WTC11 (cell line): ENCODE results near the gene MICAL2. TPM values are rescaled to one million over a fixed set of nuclear protein-coding genes. Genes with fewer than 3 reads are reported as not detected.

ENCODE experiments used
- ATAC-seq: fragments of 200-7000 bp; cut with Tn5 transposase; 2 replicates; pipeline ENCODE4 v1.10.0; 2021; ENCODE audit warnings: mild to moderate bottlenecking, moderate library complexity
- CTCF ChIA-PET: fragments of 300-600 bp; sonication (Branson Sonifier 250); formaldehyde crosslinking; loops from one replicate; lab custom pipeline; 2021; ENCODE audit warnings: antibody characterized with exemption; lab: Charles Lee
- POLR2A ChIA-PET: fragments of 350-600 bp; sonication (Branson Sonifier 250); formaldehyde crosslinking; loops from one replicate; lab custom pipeline; 2021; ENCODE audit warnings: antibody characterized with exemption; lab: Charles Lee
- DNase-seq: peaks from one replicate; pipeline ENCODE4 v3.0.0; 2021; ENCODE audit warnings: low spot score
- H3K27ac Mint-ChIP-seq: 2 replicates; pipeline ENCODE4 v1.8.0; 2021; ENCODE audit warnings: mixed read lengths
- H3K27me3 Mint-ChIP-seq: 2 replicates; pipeline ENCODE4 v1.8.0; 2021; ENCODE audit warnings: low read depth, mild to moderate bottlenecking, moderate library complexity, mixed read lengths
- H3K36me3 Mint-ChIP-seq: 2 replicates; pipeline ENCODE4 v1.8.0; 2021; ENCODE audit warnings: mixed read lengths
- H3K4me1 Mint-ChIP-seq: 2 replicates; pipeline ENCODE4 v1.8.0; 2022; ENCODE audit warnings: mixed read lengths
- H3K4me3 Mint-ChIP-seq: 2 replicates; pipeline ENCODE4 v1.8.0; 2021; ENCODE audit warnings: mild to moderate bottlenecking, moderate library complexity, mixed read lengths
- H3K9me3 Mint-ChIP-seq: 2 replicates; pipeline ENCODE4 v1.8.0; 2021; ENCODE audit warnings: mixed read lengths
- AFF4 ChIP-seq: sonication (generic); formaldehyde crosslinking; IDR thresholded peaks from 2 replicates; pipeline ENCODE4 v1.8.1; 2023; ENCODE audit warnings: mild to moderate bottlenecking, missing genetic modification reagents, borderline replicate concordance
- CREM ChIP-seq: sonication (generic); formaldehyde crosslinking; IDR thresholded peaks from 2 replicates; pipeline ENCODE4 v1.8.1; 2022; ENCODE audit warnings: mild to moderate bottlenecking, missing genetic modification reagents, moderate library complexity
- JUN ChIP-seq: sonication (generic); formaldehyde crosslinking; IDR thresholded peaks from 2 replicates; pipeline ENCODE4 v1.8.0; 2023; ENCODE audit warnings: mild to moderate bottlenecking, missing genetic modification reagents
- KAT7 ChIP-seq: sonication (generic); formaldehyde crosslinking; IDR thresholded peaks from 2 replicates; pipeline ENCODE4 v1.8.1; 2023; ENCODE audit warnings: missing genetic modification reagents, mild to moderate bottlenecking, borderline replicate concordance
- MXD4 ChIP-seq: fragments of 250-450 bp; sonication (Bioruptor Pico); IDR thresholded peaks from 2 replicates; pipeline ENCODE4 v1.8.0; 2021; ENCODE audit warnings: mild to moderate bottlenecking, moderate library complexity, borderline replicate concordance
- NFATC4 ChIP-seq: fragments of 250-450 bp; sonication (Bioruptor Pico); IDR thresholded peaks from 2 replicates; pipeline ENCODE4 v1.9.0; 2021; ENCODE audit warnings: mild to moderate bottlenecking
- SMAD3 ChIP-seq: sonication (generic); formaldehyde crosslinking; IDR thresholded peaks from 2 replicates; pipeline ENCODE4 v1.8.0; 2022; ENCODE audit warnings: missing genetic modification reagents, mild to moderate bottlenecking, borderline replicate concordance
- USF2 ChIP-seq: sonication (generic); formaldehyde crosslinking; IDR thresholded peaks from 2 replicates; pipeline ENCODE4 v1.8.1; 2023; ENCODE audit warnings: mild to moderate bottlenecking, missing genetic modification reagents, moderate library complexity
- ZBTB21 ChIP-seq: sonication (generic); formaldehyde crosslinking; IDR thresholded peaks from 2 replicates; pipeline ENCODE4 v1.8.1; 2023; ENCODE audit warnings: mild to moderate bottlenecking, missing genetic modification reagents, borderline replicate concordance
- ZNF138 ChIP-seq: sonication (generic); formaldehyde crosslinking; conservative IDR thresholded peaks from 2 replicates; pipeline ENCODE4 v1.8.1; 2022; ENCODE audit warnings: mild to moderate bottlenecking, moderate library complexity, missing genetic modification reagents
- ZNF512 ChIP-seq: sonication (generic); formaldehyde crosslinking; IDR thresholded peaks from 2 replicates; pipeline ENCODE4 v1.8.1; 2022; ENCODE audit warnings: missing genetic modification reagents, borderline replicate concordance
- ZNF532 ChIP-seq: fragments of 250-450 bp; sonication (Bioruptor Pico); IDR thresholded peaks from 2 replicates; pipeline ENCODE4 v1.9.0; 2021; ENCODE audit warnings: mild to moderate bottlenecking, borderline replicate concordance
- ZSCAN18 ChIP-seq: fragments of 250-450 bp; sonication (Bioruptor Pico); IDR thresholded peaks from 2 replicates; pipeline ENCODE4 v2.1.2; 2022; ENCODE audit warnings: mild to moderate bottlenecking, moderate library complexity
- total RNA-seq: library from RNA; stranded (reverse); gene quantifications from 3 replicates; pipeline ENCODE4 v1.2.3, GENCODE V29; 2021

The MICAL2 gene
- total RNA-seq, 1 experiment from 2014 or later, result 3.1 TPM

GRCh38 chr11:12189543-12190235 lies 79.3 kb downstream of the MICAL2 start (continued):
- TF ChIP-seq AFF4 (no peak), KAT7 (CRISPR knock-in tag) (no peak), ZNF512 (CRISPR knock-in tag) (no peak), MXD4 (no peak), NFATC4 (CRISPR knock-in tag) (no peak)
- TF ChIP-seq, all 79 proteins: peak for 0

GRCh38 chr11:12190511-12190910 lies 80.1 kb downstream of the MICAL2 start:
- TF ChIP-seq SMAD3 (CRISPR knock-in tag) (no peak), CREM (CRISPR knock-in tag) (no peak), ZNF138 (no peak), ZNF532 (no peak), JUN (CRISPR knock-in tag) (no peak), ZSCAN18 (CRISPR knock-in tag) (no peak), USF2 (CRISPR knock-in tag) (no peak), ZBTB21 (CRISPR knock-in tag) (no peak)
- ATAC-seq, result no peak
- Mint-ChIP-seq H3K27ac (no peak overlapping the region), H3K4me3 (no peak overlapping the region), H3K27me3 (no peaks in the 10 kb centered on the region), H3K9me3 (no peaks in the 10 kb centered on the region), H3K4me1 (no peaks in the 10 kb centered on the region), H3K36me3 (no peaks in the 10 kb centered on the region)
- ChIA-PET CTCF (no interaction called here), POLR2A (no interaction called here)
- no peak for DNase-seq
